Measurements from ENCODE around the gene CXCR3.
"Not testable (repeated sequence)": the region's sequence is repeated elsewhere in the genome, so short reads cannot be mapped to it uniquely, and the experiment has no call there.

The CXCR3 gene

GRCh38 chrX:71664889-71665491 lies 46.7 kb upstream of the CXCR3 start:
- ChIA-PET CTCF (interaction anchor here (1.0 kb wide), 1 partner anchor 27 kb away, joined by 3 read pairs; no protein-coding TSS in a partner anchor), POLR2A (no interaction called here)
- Histone ChIP-seq H3K27ac (ENCODE audit: extremely low read depth, low read depth, low read length) (no peak overlapping the region), H3K4me3 (ENCODE audit: low read depth, low read length) (no peak overlapping the region), H3K9me3 (ENCODE audit: control insufficient read depth, insufficient read depth, low read depth, low read length) (no peaks in the 10 kb centered on the region), H3K36me3 (ENCODE audit: control insufficient read depth in 2 of 2, insufficient read depth in 1 of 2, low read length in 2 of 2) (no peaks in the 10 kb centered on the region), H3K4me1 (ENCODE audit: control insufficient read depth, insufficient read depth, low read length) (no peaks in the 10 kb centered on the region)
- TF ChIP-seq KLF17 (tag by site-specific recombination; IDR thresholded peaks at IDR 0.05) (no peak), ZNF394 (tag by site-specific recombination; IDR thresholded peaks at IDR 0.05; ENCODE audit: borderline replicate concordance) (no peak), ZNF155 (tag by site-specific recombination; IDR thresholded peaks at IDR 0.05) (no peak), ZNF341 (tag by site-specific recombination; IDR thresholded peaks at IDR 0.05; ENCODE audit: low read depth) (no peak), REST (tag by site-specific recombination; IDR thresholded peaks at IDR 0.05) (no peak), PRDM6 (tag by site-specific recombination; IDR thresholded peaks at IDR 0.05) (no peak), KLF16 (tag by site-specific recombination; IDR thresholded peaks at IDR 0.05) (no peak), ZBTB20 (tag by site-specific recombination; IDR thresholded peaks at IDR 0.05) (no peak), HOXA7 (CRISPR knock-in tag; IDR thresholded peaks at IDR 0.05; ENCODE audit: borderline replicate concordance) (no peak), ZNF768 (tag by site-specific recombination; IDR thresholded peaks at IDR 0.05) (no peak), ZNF174 (tag by site-specific recombination; IDR thresholded peaks at IDR 0.05) (no peak)

- H3K36me3 ChIP-seq (ENCODE audit: control insufficient read depth in 2 of 2, insufficient read depth in 1 of 2, low read length in 2 of 2); H3K27ac ChIP-seq (ENCODE audit: extremely low read depth, low read depth, low read length); POLR2A ChIA-PET; H3K4me1 ChIP-seq (ENCODE audit: control insufficient read depth, insufficient read depth, low read length); H3K4me3 ChIP-seq (ENCODE audit: low read depth, low read length); H3K9me3 ChIP-seq (ENCODE audit: control insufficient read depth, insufficient read depth, low read depth, low read length): not testable (repeated sequence)
- TF ChIP-seq ZNF341 (tag by site-specific recombination; IDR thresholded peaks at IDR 0.05; ENCODE audit: low read depth), result 0 out of 2 replicates have a peak, but pooled peaks have one; percentile 39
- TF ChIP-seq ZNF654 (tag by site-specific recombination; IDR thresholded peaks at IDR 0.05; ENCODE audit: low read depth), result peak; percentile 56
- TF ChIP-seq GLIS2 (tag by site-specific recombination; IDR thresholded peaks at IDR 0.05), result 0 out of 2 replicates have a peak, but pooled peaks have one; percentile 24
- TF ChIP-seq CTCF (tag by site-specific recombination; IDR thresholded peaks at IDR 0.05), result peak; percentile 73
- CTCF ChIA-PET, result interaction anchor here (0.7 to 1.0 kb wide), 3 partner anchors 26 to 199 kb away, joined by 3 to 4 read pairs (median 3); no protein-coding TSS in a partner anchor
Measured at GRCh38 chrX:71664202-71664601, 45.9 kb upstream of the CXCR3 start.

GRCh38 chrX:71663238-71663637 lies 44.9 kb upstream of the CXCR3 start:
- H3K36me3 ChIP-seq (ENCODE audit: control insufficient read depth in 2 of 2, insufficient read depth in 1 of 2, low read length in 2 of 2); H3K27ac ChIP-seq (ENCODE audit: extremely low read depth, low read depth, low read length): not testable (repeated sequence)
- CTCF ChIA-PET, result interaction anchor here (0.7 to 0.8 kb wide), 2 partner anchors 122 to 198 kb away, joined by 3 to 4 read pairs; no protein-coding TSS in a partner anchor

GRCh38 chrX:71662654-71663053 lies 44.3 kb upstream of the CXCR3 start:
- H3K36me3 ChIP-seq (ENCODE audit: control insufficient read depth in 2 of 2, insufficient read depth in 1 of 2, low read length in 2 of 2); POLR2A ChIA-PET; H3K27ac ChIP-seq (ENCODE audit: extremely low read depth, low read depth, low read length); H3K9me3 ChIP-seq (ENCODE audit: control insufficient read depth, insufficient read depth, low read depth, low read length); H3K4me1 ChIP-seq (ENCODE audit: control insufficient read depth, insufficient read depth, low read length); H3K4me3 ChIP-seq (ENCODE audit: low read depth, low read length): not testable (repeated sequence)
- CTCF ChIA-PET, result interaction anchor here (1.2 kb wide), 1 partner anchor 15 kb away, joined by 3 read pairs; no protein-coding TSS in a partner anchor

More at GRCh38 chrX:71663238-71663637, 44.9 kb upstream of the CXCR3 start:
- H3K4me1 ChIP-seq (ENCODE audit: control insufficient read depth, insufficient read depth, low read length); POLR2A ChIA-PET; H3K9me3 ChIP-seq (ENCODE audit: control insufficient read depth, insufficient read depth, low read depth, low read length); H3K4me3 ChIP-seq (ENCODE audit: low read depth, low read length): not testable (repeated sequence)
